ENCODE data around the gene BMERB1. TPM values are rescaled to one million over a fixed set of nuclear protein-coding genes. Genes with fewer than 3 reads are reported as not detected.

BMERB1 gene
- polyA plus RNA-seq, 1 of the 3 experiments (the other 2 are of a cell fraction) = 33.9 TPM

DNA sequence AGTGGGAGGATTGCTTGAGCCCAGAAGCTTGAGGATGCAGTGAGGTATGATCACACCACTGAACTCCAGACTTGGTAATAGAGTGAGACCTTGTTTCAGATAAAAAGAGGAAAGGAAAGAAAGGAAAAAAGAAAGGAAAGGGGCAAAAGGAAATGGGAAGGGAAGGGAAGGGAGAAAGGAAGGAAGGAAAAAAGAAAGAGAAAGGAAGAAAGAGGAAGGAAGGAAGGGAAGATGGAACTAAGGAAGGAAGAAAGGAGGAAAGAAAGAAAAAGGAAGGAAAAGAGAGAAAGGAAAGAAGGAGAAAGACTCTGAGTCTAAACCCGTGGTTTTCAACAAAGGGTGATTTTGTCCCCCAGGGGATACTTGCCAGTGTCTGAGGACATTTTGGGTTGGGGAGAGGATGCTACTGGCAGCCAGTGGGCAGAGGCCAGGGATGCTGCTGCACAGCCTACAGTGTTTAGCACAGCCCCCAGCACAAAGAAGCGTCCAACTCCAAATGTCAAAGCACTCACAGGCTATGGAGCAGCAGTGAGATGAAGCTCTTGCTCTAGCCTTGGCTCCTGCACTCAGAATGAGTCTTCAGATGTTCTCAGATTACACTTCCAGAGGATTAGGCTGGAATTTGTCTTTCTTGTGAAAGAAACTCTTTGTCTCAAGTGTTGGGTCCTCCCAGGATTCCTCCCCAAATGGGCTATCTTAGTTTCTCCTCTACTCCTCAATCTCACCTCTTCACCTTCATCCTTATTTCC lies 64.2 kb downstream of the BMERB1 start:
- Histone ChIP-seq H3K36me3 (replicated peaks in 1 of 2; ENCODE audit: control insufficient read depth in 1 of 2, insufficient read depth in 2 of 2, low read length in 1 of 2) (peaks cover 0 to 6% of the 10 kb centered on the region in 2 experiments), H3K4me2 (peak overlapping the region; percentile 35; the same call in 1 of the 2 replicates), H4K20me1 (ENCODE audit: insufficient read depth) (no peaks in the 10 kb centered on the region), H3K27me3 (ENCODE audit: insufficient read depth) (no peaks in the 10 kb centered on the region), H3K9me3 (no peaks in the 10 kb centered on the region), H3F3A (replicated peaks; ENCODE audit: insufficient read depth) (peaks cover 21% of the 10 kb centered on the region), H3K9me2 (no peaks in the 10 kb centered on the region), H3K27ac (ENCODE audit: low read depth in 2 of 2, low read length in 1 of 2) (no peak overlapping the region), H3K79me2 (ENCODE audit: insufficient read depth) (peaks cover 22% of the 10 kb centered on the region; the same call in 1 of the 2 replicates), H2AFZ (ENCODE audit: low read depth) (no peak overlapping the region), H3K9ac (no peak overlapping the region), H3K4me1 (ENCODE audit: control insufficient read depth in 1 of 2, insufficient read depth in 2 of 2, low read depth in 1 of 2, low read length in 1 of 2) (peaks cover 0 to 23% of the 10 kb centered on the region in 2 experiments; a peak in 2 of 4 replicates), H3K4me3 (ENCODE audit: low read depth in 2 of 2, low read length in 1 of 2) (no peak overlapping the region)
- TF ChIP-seq, protein P1, sequence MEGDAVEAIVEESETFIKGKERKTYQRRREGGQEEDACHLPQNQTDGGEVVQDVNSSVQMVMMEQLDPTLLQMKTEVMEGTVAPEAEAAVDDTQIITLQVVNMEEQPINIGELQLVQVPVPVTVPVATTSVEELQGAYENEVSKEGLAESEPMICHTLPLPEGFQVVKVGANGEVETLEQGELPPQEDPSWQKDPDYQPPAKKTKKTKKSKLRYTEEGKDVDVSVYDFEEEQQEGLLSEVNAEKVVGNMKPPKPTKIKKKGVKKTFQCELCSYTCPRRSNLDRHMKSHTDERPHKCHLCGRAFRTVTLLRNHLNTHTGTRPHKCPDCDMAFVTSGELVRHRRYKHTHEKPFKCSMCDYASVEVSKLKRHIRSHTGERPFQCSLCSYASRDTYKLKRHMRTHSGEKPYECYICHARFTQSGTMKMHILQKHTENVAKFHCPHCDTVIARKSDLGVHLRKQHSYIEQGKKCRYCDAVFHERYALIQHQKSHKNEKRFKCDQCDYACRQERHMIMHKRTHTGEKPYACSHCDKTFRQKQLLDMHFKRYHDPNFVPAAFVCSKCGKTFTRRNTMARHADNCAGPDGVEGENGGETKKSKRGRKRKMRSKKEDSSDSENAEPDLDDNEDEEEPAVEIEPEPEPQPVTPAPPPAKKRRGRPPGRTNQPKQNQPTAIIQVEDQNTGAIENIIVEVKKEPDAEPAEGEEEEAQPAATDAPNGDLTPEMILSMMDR (IDR thresholded peaks at IDR 0.05) = no peak
- no peak for TF ChIP-seq SIN3A (IDR thresholded peaks at IDR 0.05; ENCODE audit: borderline replicate concordance, low read depth, low read length)
- TF ChIP-seq YY1 (IDR thresholded peaks at IDR 0.05; ENCODE audit: low read depth) = no peak
- no peak for TF ChIP-seq JUND (IDR thresholded peaks at IDR 0.05)
- TF ChIP-seq REST (IDR thresholded peaks at IDR 0.05; ENCODE audit: low read depth, low read length) = no peak
- TF ChIP-seq GATA2 (CRISPR knock-in tag; IDR thresholded peaks at IDR 0.05) = no peak
- DNase-seq = no peak
- CTCF ChIA-PET = interaction anchor here (1.2 kb wide), 1 partner anchor 10 kb away, joined by 3 read pairs; no protein-coding TSS in a partner anchor
- POLR2A ChIA-PET = no interaction called here
- 54% methylated on average over 2 of the region's 2 CpGs for WGBS (ENCODE audit: low lambda C conversion rate)

- H3K4me3 ChIP-seq (ENCODE audit: low read depth in 2 of 2, low read length in 1 of 2) = 0 out of 4 replicates have a peak overlapping the region, but pooled peaks of 1 of the 2 experiments have one; percentile 13
- peaks cover 8% of the 10 kb centered on the region; the same call in 1 of the 2 replicates for H3K79me2 ChIP-seq (ENCODE audit: insufficient read depth)
- no peaks in the 10 kb centered on the region for H3K9me3 ChIP-seq
- H3K27me3 ChIP-seq (ENCODE audit: insufficient read depth) = no peaks in the 10 kb centered on the region
- H3F3A ChIP-seq (replicated peaks; ENCODE audit: insufficient read depth) = peaks cover 10% of the 10 kb centered on the region
- CTCF ChIA-PET = interaction anchor here (1.4 kb wide), 1 partner anchor 74 kb away, joined by 3 read pairs; no protein-coding TSS in a partner anchor
- H3K4me2 ChIP-seq = peak overlapping the region; percentile 62
- POLR2A ChIA-PET = no interaction called here
- H3K27ac ChIP-seq (ENCODE audit: low read depth in 2 of 2, low read length in 1 of 2) = peak overlapping the region in 1 of 2 experiments; percentile 80; a peak in 2 of 4 replicates
- no peaks in the 10 kb centered on the region for H3K9me2 ChIP-seq
- no peak for DNase-seq
- H3K36me3 ChIP-seq (replicated peaks in 1 of 2; ENCODE audit: control insufficient read depth in 1 of 2, insufficient read depth in 2 of 2, low read length in 1 of 2) = peaks cover 0 to 2% of the 10 kb centered on the region in 2 experiments
- WGBS (ENCODE audit: low lambda C conversion rate) = 44% methylated on average over 23 of the region's 26 CpGs
- peaks cover 1 to 17% of the 10 kb centered on the region in 2 experiments; a peak in 2 of 4 replicates for H3K4me1 ChIP-seq (ENCODE audit: control insufficient read depth in 1 of 2, insufficient read depth in 2 of 2, low read depth in 1 of 2, low read length in 1 of 2)
- H2AFZ ChIP-seq (ENCODE audit: low read depth) = no peak overlapping the region
- H4K20me1 ChIP-seq (ENCODE audit: insufficient read depth) = no peaks in the 10 kb centered on the region
- H3K9ac ChIP-seq = peak overlapping the region; percentile 12; the same call in 1 of the 2 replicates
- TF ChIP-seq NFIC (IDR thresholded peaks at IDR 0.05; ENCODE audit: borderline replicate concordance) (0 out of 2 replicates have a peak, but pooled peaks have one; percentile 23), FOXJ3 (CRISPR knock-in tag; IDR thresholded peaks at IDR 0.05) (no peak), RXRA (IDR thresholded peaks at IDR 0.05; ENCODE audit: borderline replicate concordance, low read depth) (peak; percentile 42; the same call in 1 of the 2 replicates), ELF1 (IDR thresholded peaks at IDR 0.05) (no peak), USF2 (IDR thresholded peaks at IDR 0.05; ENCODE audit: borderline replicate concordance, low read depth, low read length) (no peak), YY1 (IDR thresholded peaks at IDR 0.05; ENCODE audit: low read depth) (no peak), MXI1 (IDR thresholded peaks at IDR 0.05; ENCODE audit: low read depth, low read length) (no peak; the same call in 1 of the 2 replicates), TEAD4 (IDR thresholded peaks at IDR 0.05; ENCODE audit: borderline replicate concordance, insufficient read depth) (no peak), RFX5 (IDR thresholded peaks at IDR 0.05; ENCODE audit: low read length) (no peak), MEF2A (IDR thresholded peaks at IDR 0.05; ENCODE audit: borderline replicate concordance, low read depth) (no peak), GABPA (IDR thresholded peaks at IDR 0.05; ENCODE audit: low read depth) (no peak), FOXM1 (IDR thresholded peaks at IDR 0.05; ENCODE audit: low read depth) (no peak)
- TF ChIP-seq, protein P2, sequence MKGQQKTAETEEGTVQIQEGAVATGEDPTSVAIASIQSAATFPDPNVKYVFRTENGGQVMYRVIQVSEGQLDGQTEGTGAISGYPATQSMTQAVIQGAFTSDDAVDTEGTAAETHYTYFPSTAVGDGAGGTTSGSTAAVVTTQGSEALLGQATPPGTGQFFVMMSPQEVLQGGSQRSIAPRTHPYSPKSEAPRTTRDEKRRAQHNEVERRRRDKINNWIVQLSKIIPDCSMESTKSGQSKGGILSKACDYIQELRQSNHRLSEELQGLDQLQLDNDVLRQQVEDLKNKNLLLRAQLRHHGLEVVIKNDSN (IDR thresholded peaks at IDR 0.05; ENCODE audit: borderline replicate concordance, low read depth) = no peak
These were observed 67.8 kb downstream of the BMERB1 start for GRCh38 chr16:15502041-15502725.
